A549 (cell line): ENCODE measurements around the gene CRK. TPM values are rescaled to one million over a fixed set of nuclear protein-coding genes. Genes with fewer than 3 reads are reported as not detected.
"Not testable (repeated sequence)": the region's sequence is repeated elsewhere in the genome, so short reads cannot be mapped to it uniquely, and the experiment has no call there.

Source experiments
- ATAC-seq, 2 experiments: fragments of 200-7000 bp in 1 of 2; fragments of >200 bp in 1 of 2; cut with Nextera tagmentation in 1 of 2; cut with Tn5 transposase in 1 of 2; 3 replicates each; pipeline versions ENCODE4 v1.8.0 to v1.9.1; 2018 to 2020; ENCODE audit warnings: mild to moderate bottlenecking in 1 of 2, moderate library complexity in 1 of 2
- CTCF ChIA-PET: fragments of 300-600 bp; sonication (Branson Sonifier 250); formaldehyde crosslinking; extraction: SDS; loops from one replicate; lab custom pipeline; 2021; ENCODE audit warnings: antibody characterized with exemption, inconsistent platforms; lab: Yijun Ruan, JAX
- POLR2A ChIA-PET: fragments of 350-600 bp; formaldehyde crosslinking; extraction: SDS; loops from one replicate; lab custom pipeline; 2021; ENCODE audit warnings: antibody characterized with exemption, inconsistent platforms; lab: Yijun Ruan, JAX
- DNase-seq, 2 experiments: peaks; one replicate each; pipeline versions ENCODE4 v3.0.0 to v3.0.0-alpha.2; 2011 to 2016; ENCODE audit warnings: low read depth in 1 of 2, low spot score in 1 of 2
- FAIRE-seq: peaks from 2 replicates; lab custom pipeline; 2011; peaks lifted over from hg19 to GRCh38; lab: Jason Lieb, UNC
- H3K27ac ChIP-seq, 2 experiments: fragments of >200 bp; sonication (Bioruptor Twin); formaldehyde crosslinking; 3 replicates each; pipeline ENCODE4 v1.5.1; 2016 to 2017
- H3K4me1 ChIP-seq: fragments of >200 bp; sonication (Bioruptor Twin); formaldehyde crosslinking; 3 replicates; pipeline ENCODE4 v1.6.1; 2016
- H3K4me2 ChIP-seq: fragments of >200 bp; sonication (Bioruptor Twin); formaldehyde crosslinking; 3 replicates; pipeline ENCODE4 v1.6.1; 2016
- H3K4me3 ChIP-seq: fragments of >200 bp; sonication (Bioruptor Twin); formaldehyde crosslinking; 3 replicates; pipeline ENCODE4 v1.5.1; 2016
- H3K9me3 ChIP-seq: fragments of >200 bp; sonication (Bioruptor Twin); formaldehyde crosslinking; 3 replicates; pipeline ENCODE4 v1.6.1; 2016
- BHLHE40 ChIP-seq: IDR thresholded peaks from 2 replicates; pipeline ENCODE4 v1.6.1; 2012; ENCODE audit warnings: low read depth, low read length, inconsistent platforms
- CBX8 ChIP-seq: fragments of 200-600 bp; sonication (generic); IDR thresholded peaks from 2 replicates; pipeline ENCODE4 v1.6.1; 2016
- CEBPB ChIP-seq, 2 experiments: fragments of >200 bp in 1 of 2; sonication (Bioruptor Twin) in 1 of 2; formaldehyde crosslinking in 1 of 2; IDR thresholded peaks; 2 replicates each; pipeline ENCODE4 v1.6.1; 2012 to 2016
- CHD4 ChIP-seq: fragments of 200-600 bp; sonication (generic); IDR thresholded peaks from 2 replicates; pipeline ENCODE4 v1.6.1; 2016; ENCODE audit warnings: antibody characterized with exemption, mild to moderate bottlenecking, borderline replicate concordance
- EHMT2 ChIP-seq: fragments of 200-600 bp; sonication (generic); IDR thresholded peaks from 2 replicates; pipeline ENCODE4 v1.6.1; 2016; ENCODE audit warnings: antibody characterized with exemption, low read depth, mild to moderate bottlenecking, moderate library complexity
- FOSB ChIP-seq: fragments of 250-450 bp; sonication (Bioruptor Pico); IDR thresholded peaks from 2 replicates; pipeline ENCODE4 v1.5.0; 2020; ENCODE audit warnings: mild to moderate bottlenecking, moderate library complexity
- FOSL2 ChIP-seq, 2 experiments: fragments of 450-650 bp in 1 of 2; fragments of >200 bp in 1 of 2; sonication (Bioruptor Twin) in 1 of 2; formaldehyde crosslinking; IDR thresholded peaks; 2 replicates each; pipeline versions ENCODE4 v1.5.0 to v1.6.1; 2016 to 2020; ENCODE audit warnings: mild to moderate bottlenecking in 1 of 2, moderate library complexity in 1 of 2
- HDAC2 ChIP-seq: fragments of 200-600 bp; sonication (generic); IDR thresholded peaks from 2 replicates; pipeline ENCODE4 v1.6.1; 2016
- HEYL ChIP-seq: fragments of 250-450 bp; sonication (Bioruptor Pico); IDR thresholded peaks from 2 replicates; pipeline ENCODE4 v1.8.0; 2021; ENCODE audit warnings: mild to moderate bottlenecking, moderate library complexity
- KDM5A ChIP-seq: fragments of 200-600 bp; sonication (generic); IDR thresholded peaks from 2 replicates; pipeline ENCODE4 v1.6.1; 2016; ENCODE audit warnings: antibody characterized with exemption, mild to moderate bottlenecking
- MAFK ChIP-seq: fragments of 450-650 bp; IDR thresholded peaks from 2 replicates; pipeline ENCODE4 v1.6.1; 2014; ENCODE audit not compliant: partially characterized antibody
- NFE2L2 ChIP-seq: fragments of 150-350 bp; conservative IDR thresholded peaks from 2 replicates; pipeline ENCODE4 v1.6.1; 2014; ENCODE audit warnings: low read length
- POLR2AphosphoS2 ChIP-seq: conservative IDR thresholded peaks from 2 replicates; pipeline ENCODE4 v1.6.1; 2012; ENCODE audit warnings: low read length, improper control_type of control experiment, inconsistent platforms
- SREBF2 ChIP-seq: fragments of 450-650 bp; IDR thresholded peaks from 2 replicates; pipeline ENCODE4 v1.6.1; 2014; ENCODE audit warnings: mild to moderate bottlenecking, moderate library complexity
- TFCP2L1 ChIP-seq: fragments of 250-450 bp; sonication (Bioruptor Pico); IDR thresholded peaks from 2 replicates; pipeline ENCODE4 v1.5.0; 2021; ENCODE audit warnings: mild to moderate bottlenecking
- TP53 ChIP-seq: fragments of 250-450 bp; sonication (Bioruptor Pico); IDR thresholded peaks from 2 replicates; pipeline ENCODE4 v1.5.0; 2021; ENCODE audit warnings: mild to moderate bottlenecking, moderate library complexity
- WGBS: methylation state at CpG from one replicate; pipeline ENCODE4 v1.1.6; 2017; ENCODE audit errors: missing lambda C conversion rate; 5-methylcytosine and 5-hydroxymethylcytosine counted together
- polyA plus RNA-seq, 4 experiments: library from polyadenylated mRNA; depleted of rRNA in 3 of 4; stranded (reverse); fragments of >200 nt; fragmentation: RNase III in 1 of 4; extraction: RNeasy Plus Mini Kit Qiagen cat#74134 plus additional on column Dnase treatment in 1 of 4; gene quantifications; 2 replicates in 3 of 4; 3 replicates in 1 of 4; pipeline ENCODE4 v1.2.3, GENCODE V29; 2011 to 2017

Gene CRK
- polyA plus RNA-seq, 2 of the 4 experiments (the other 2 are of a cell fraction), result 76.5 to 124 TPM

DNA sequence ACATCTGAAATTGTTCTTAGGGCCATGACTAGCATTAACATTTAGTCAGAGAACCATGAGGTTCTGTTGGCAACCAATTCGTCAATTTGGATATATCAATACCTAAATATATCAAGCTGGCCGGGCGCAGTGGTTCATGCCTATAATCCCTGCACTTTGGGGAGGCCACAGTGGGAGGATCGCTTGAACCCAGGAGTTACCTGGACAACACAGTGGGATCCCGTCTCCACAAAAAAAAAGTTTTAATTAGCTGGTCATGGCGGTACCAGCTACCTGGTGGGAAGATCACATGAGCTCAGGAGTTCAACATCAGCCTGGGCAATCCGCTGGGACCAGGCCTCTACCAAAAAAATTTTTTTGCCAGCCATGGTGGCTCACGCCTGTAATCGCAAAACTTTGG is 64.5 kb downstream of the CRK start:
- ChIA-PET CTCF (interaction anchor here (0.5 to 13.0 kb wide), 9 partner anchors 10 to 98 kb away, joined by 3 to 115 read pairs (median 4); no protein-coding TSS in a partner anchor), POLR2A (interaction anchor here (0.5 to 2.4 kb wide), 2 partner anchors 8 to 25 kb away, joined by 3 to 14 read pairs; partner anchors contain the start of gene YWHAE)
- WGBS, result 92% methylated on average over 9 of the region's 9 CpGs
- FAIRE-seq, result no peak
- no peak for TF ChIP-seq POLR2AphosphoS2
- TF ChIP-seq HDAC2, result no peak
- no peak for TF ChIP-seq TP53 (CRISPR knock-in tag)
- no peak for TF ChIP-seq MAFK
- no peak for TF ChIP-seq EHMT2
- TF ChIP-seq FOSB (CRISPR knock-in tag), result no peak
- ATAC-seq, result no peak
- Histone ChIP-seq H3K27ac (no peak overlapping the region), H3K4me2 (peak overlapping the region; percentile 38), H3K9me3 (no peaks in the 10 kb centered on the region), H3K4me1 (peaks cover 85% of the 10 kb centered on the region), H3K4me3 (no peak overlapping the region)
- no peak for DNase-seq

DNA sequence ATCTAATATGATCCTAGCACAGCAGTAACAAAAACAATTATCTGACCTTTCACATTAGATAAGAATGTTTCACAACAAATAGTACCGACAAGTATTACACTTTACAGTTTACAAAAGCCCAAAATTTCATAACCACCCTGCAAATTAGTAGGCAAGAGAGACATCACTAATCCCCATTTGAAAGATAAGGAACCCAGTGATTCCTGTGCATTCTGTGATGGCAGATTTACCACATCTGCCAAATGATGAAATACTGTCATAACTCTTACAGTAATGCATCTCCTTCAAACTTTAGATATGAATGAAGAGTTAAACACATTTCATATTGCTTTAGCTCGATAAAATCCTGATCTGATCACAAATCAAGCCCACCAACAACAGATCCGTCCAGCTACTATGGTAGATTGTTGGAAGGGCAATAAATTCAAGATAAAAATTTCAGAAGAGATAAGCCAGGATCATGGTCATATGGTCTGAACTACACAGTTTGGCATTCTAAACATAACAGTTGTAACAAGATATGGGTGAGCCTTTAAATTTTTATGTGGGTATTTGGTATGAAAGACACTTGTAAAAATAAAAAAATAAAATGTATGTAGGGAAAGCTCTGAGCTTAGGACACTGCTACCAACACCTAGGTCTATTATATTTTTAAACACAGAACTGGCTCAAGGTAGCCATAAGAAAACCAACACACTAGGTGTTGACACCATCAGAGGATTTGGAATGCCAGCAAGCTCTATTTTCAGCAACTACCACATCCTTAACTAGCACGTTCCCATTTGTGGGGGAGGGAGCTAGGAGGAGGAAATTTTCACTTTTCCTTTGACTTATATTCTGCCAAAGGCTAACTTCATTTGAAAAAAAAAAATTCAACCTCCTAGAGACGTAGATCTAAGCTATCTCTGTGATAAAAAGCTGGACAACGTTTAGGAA is 65.3 kb downstream of the CRK start:
- Histone ChIP-seq H3K9me3 (no peaks in the 10 kb centered on the region), H3K4me2 (peak overlapping the region; percentile 38), H3K4me3 (no peak overlapping the region), H3K27ac (no peak overlapping the region), H3K4me1 (peaks cover 88% of the 10 kb centered on the region)
- DNase-seq, result no peak
- FAIRE-seq, result no peak
- WGBS, result 40% methylated on average over 6 of the region's 6 CpGs
- ChIA-PET POLR2A (interaction anchor here (0.5 to 2.4 kb wide), 3 partner anchors 9 to 25 kb away, joined by 3 to 14 read pairs (median 6); partner anchors contain the start of gene YWHAE), CTCF (interaction anchor here (0.7 to 13.0 kb wide), 9 partner anchors 10 to 239 kb away, joined by 3 to 115 read pairs (median 4); no protein-coding TSS in a partner anchor)
- ATAC-seq, result no peak
- no peak for TF ChIP-seq SREBF2
- TF ChIP-seq TFCP2L1 (CRISPR knock-in tag), result no peak
- peak; percentile 4 to 28; a peak in 1 of 4 replicates for TF ChIP-seq CEBPB (IDR thresholded peaks at IDR 0.05)
- TF ChIP-seq HEYL (CRISPR knock-in tag), result no peak
- no peak for TF ChIP-seq NFE2L2

DNA sequence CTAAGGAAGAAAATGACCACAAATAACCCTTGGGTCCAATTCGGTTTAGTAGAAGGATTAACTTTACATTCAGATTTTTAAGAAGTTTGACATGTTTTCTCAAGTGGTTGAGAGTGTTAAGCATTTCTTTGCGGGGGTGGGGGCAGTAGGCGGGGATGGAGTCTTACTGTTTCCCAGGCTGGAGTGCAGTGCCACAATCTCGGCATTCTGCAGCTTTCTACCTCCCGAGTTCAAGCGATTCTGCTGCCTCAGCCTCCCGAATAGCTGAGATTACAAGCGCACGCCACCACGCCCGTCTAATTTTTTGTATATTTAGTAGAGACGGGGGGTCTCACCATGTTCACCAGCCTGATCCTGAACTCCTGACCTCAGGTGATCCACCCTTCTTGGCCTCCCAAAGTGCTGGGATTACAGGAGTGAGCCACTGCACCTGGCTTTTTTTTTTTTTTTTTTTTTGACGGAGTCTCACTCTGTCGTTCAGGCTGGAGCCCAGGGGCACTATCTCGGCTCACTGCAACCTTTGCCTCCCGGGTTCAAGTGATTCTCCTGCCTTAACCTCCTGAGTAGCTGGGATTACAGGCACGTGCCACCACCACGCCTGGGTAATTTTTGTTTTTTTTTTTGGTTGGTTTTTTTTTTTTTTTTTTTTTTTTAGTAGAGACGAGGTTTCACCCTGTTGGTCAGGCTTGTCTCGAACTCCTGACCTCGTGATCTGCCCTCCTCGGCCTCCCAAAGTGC is 68.4 kb downstream of the CRK start:
- 71% methylated on average over 22 of the region's 22 CpGs for WGBS
- H3K27ac ChIP-seq, DNase-seq, POLR2A ChIA-PET, H3K9me3 ChIP-seq, H3K4me3 ChIP-seq, FAIRE-seq, ATAC-seq: not testable (repeated sequence)
- Histone ChIP-seq H3K4me2 (peak overlapping the region; percentile 12; the same call in 2 of the 3 replicates), H3K4me1 (peaks cover 71% of the 10 kb centered on the region)
- CTCF ChIA-PET, result interaction anchor here (0.6 to 13.0 kb wide), 5 partner anchors 9 to 80 kb away, joined by 3 to 115 read pairs (median 4); no protein-coding TSS in a partner anchor

DNA sequence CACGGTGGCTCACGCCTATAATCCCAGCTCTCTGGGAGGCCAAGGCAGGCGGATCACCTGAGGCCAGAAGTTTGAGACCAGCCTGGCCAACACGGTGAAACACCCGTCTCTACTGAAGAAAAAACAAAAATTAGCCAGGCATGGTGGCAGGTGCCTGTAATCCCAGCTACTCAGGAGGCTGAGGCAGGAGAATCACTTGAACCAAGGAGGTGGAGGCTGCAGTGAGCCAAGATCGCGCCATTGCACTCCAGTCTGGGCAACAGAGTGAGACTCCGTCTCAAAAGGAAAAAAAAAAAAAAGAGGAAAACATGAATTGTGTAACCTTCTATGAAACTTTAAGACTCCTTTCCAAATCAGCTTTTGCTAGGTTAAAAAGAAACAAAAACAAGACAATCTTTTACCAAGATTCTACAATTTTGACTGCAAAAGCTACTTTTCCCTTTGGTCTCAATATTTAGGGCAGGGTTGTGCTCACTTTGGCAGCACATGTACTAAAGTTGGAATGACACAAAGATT is 69.3 kb downstream of the CRK start:
- not testable (repeated sequence) for H3K4me2 ChIP-seq, H3K27ac ChIP-seq, H3K9me3 ChIP-seq, ATAC-seq, DNase-seq, FAIRE-seq, H3K4me3 ChIP-seq
- CTCF ChIA-PET, result interaction anchor here (0.6 to 13.0 kb wide), 5 partner anchors 10 to 79 kb away, joined by 3 to 115 read pairs (median 4); no protein-coding TSS in a partner anchor
- 88% methylated on average over 8 of the region's 8 CpGs for WGBS
- POLR2A ChIA-PET, result interaction anchor here (1.3 kb wide), 1 partner anchor 10 kb away, joined by 3 read pairs; no protein-coding TSS in a partner anchor
- H3K4me1 ChIP-seq, result peaks cover 63% of the 10 kb centered on the region

DNA sequence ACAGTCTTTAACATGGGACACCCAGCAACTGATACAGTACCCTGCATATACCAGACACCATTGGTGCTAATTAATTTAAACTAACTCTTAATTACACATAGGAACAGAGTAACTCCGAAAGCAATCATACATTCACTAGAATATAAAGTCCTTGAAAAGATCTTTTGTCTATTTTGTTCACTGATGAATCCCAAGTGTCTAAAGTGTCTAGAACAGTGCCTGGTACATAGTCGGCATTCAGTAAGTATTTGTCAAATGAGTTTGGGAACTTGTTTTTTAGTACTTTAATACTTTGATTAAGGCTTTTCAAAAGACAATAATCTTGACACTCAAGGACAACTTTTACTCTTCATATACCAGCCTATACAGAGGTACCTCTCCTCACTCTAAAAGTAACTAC is 69.8 kb downstream of the CRK start:
- ChIA-PET POLR2A (interaction anchor here (1.3 to 1.4 kb wide), 2 partner anchors 11 to 13 kb away, joined by 3 to 4 read pairs; partner anchors contain the start of gene YWHAE), CTCF (interaction anchor here (0.6 to 13.0 kb wide), 7 partner anchors 9 to 151 kb away, joined by 3 to 115 read pairs (median 4); no protein-coding TSS in a partner anchor)
- no peak for FAIRE-seq
- H3K4me3 ChIP-seq, result no peak overlapping the region
- H3K4me2 ChIP-seq, result no peak overlapping the region
- 83% methylated on average over 2 of the region's 2 CpGs for WGBS
- ATAC-seq, result 0 out of 6 replicates have a peak, but pooled peaks have one; percentile 11 to 37
- DNase-seq, result no peak
- no peak overlapping the region for H3K27ac ChIP-seq
- TF ChIP-seq CBX8 (no peak), BHLHE40 (no peak), FOSL2 (IDR thresholded peaks at IDR 0.05) (no peak), FOSL2 (CRISPR knock-in tag; IDR thresholded peaks at IDR 0.05) (no peak), CHD4 (no peak), KDM5A (no peak)
- H3K4me1 ChIP-seq, result peaks cover 63% of the 10 kb centered on the region
- no peaks in the 10 kb centered on the region for H3K9me3 ChIP-seq
